ENCODE measurements around the gene TGM1.

Gene TGM1

DNA sequence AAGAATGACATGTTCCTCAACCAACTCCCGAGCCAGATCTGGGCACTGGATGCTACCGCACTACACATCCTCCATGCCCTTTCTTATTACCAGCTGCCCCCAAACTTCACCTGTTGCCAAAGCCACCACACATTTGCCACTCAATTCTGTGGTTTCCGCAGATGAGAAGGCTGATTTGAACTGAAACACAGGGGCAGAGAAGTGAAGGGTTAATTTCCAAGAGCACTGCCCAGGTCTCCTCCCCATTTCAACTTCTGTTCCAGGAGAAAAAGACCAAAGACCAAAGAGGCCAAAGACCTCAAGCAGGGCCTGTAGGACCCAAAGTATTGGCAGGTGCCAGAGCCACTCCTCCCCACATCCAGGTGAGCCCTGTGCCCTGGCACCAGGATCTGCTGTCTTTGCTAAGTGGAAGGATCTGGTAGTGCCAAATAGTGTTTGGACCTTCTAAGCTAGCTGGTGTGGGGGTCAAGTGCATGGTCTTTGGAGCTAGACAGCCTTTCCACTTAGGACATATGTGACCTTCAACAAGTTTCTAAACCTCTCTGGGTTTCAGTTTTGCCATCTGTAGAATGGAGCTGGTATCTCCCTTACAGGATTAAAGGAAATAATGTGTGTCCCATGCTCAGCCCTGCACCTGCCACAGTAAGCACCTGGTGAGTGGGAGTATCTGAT, 28.6 kb upstream of the TGM1 start:
- DNase-seq: no peak

DNA sequence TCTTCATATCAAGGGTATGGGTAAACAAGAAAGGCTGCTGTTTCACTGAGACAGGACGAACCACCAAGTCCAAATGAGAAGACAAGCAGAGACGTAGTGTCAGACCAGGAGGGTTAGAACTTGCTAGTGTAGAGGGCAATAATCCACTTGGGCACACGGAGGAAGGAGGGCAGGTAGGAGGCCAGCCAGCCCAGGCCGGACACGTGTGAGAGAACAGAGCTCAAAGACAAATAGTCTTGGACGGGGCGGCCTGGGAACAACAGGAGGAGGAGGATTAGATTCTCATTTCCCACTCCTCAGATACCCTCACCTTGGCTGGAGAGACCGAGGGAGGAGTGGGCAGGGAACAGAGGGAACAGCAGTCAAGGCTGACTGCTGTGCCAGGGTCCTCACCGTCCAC, 27.8 kb upstream of the TGM1 start:
- DNase-seq: no peak

DNA sequence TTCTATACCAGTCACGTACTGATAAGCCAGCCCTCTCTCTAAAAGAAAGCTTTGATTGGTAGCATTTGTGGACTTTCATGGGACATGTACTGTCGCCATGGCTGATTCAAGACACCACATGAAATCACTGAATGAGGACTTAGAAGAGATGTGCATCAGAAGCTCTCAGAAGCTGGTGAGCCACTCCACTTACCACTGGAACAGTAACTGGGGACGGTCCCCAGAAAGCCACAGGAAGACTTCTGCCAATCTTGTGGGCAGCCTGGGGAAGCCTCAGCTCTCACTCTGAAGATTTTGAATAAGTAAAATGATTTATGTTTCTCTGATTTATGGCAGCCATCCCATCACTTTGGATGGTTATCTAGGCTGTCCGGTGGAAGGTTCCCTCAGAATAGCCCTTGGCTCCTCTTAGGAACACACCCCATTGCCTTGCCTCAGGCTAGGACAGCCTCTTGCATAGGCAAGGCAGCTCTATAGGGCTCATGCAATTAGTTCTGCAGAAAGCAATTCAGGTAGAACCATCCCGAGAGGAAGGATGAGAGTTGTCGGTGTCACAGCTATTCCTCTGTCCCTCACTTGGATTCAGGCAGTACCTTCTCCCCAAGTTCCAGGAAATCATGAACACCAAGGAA, 26.8 kb upstream of the TGM1 start:
- no peak for DNase-seq

DNA sequence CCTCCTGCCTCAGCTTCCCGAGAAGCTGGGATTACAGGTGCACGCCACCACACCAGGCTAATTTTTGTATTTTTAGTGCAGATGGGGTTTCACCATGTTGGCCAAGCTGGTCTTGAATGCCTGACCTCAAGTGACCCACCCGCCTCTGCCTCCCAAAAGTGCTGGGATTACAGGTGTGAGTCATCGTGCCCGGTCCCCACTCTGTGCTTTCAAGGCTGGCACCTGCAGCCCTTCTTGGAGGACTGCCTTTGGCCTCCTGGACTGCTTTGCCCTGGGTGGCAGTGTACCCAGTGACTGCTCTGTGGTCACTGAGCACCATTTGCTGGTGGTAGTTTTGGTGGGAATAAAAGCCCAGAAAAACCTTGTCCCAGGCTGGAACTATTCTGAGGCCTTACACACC, 24.0 kb upstream of the TGM1 start:
- DNase-seq: no peak

DNA sequence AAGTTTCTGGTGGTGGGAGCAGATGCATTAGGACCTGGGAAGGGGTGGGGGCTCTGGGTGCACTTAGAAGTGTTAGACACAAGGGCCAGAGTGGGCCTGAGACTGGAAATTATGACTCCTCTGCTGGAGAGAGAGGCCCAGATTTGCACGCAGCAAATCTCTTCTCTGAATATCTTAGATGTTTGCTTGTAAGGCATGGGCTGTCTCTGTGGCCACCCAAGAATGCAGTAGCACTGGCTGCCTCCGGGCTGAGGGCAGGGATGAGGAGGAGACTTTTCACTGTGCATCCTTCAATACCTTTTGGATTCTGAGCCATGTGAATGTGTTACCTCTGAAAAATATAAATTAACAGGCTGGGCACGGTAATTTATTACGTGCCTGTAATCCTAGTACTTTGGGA, 22.4 kb upstream of the TGM1 start:
- no peak for DNase-seq

DNA sequence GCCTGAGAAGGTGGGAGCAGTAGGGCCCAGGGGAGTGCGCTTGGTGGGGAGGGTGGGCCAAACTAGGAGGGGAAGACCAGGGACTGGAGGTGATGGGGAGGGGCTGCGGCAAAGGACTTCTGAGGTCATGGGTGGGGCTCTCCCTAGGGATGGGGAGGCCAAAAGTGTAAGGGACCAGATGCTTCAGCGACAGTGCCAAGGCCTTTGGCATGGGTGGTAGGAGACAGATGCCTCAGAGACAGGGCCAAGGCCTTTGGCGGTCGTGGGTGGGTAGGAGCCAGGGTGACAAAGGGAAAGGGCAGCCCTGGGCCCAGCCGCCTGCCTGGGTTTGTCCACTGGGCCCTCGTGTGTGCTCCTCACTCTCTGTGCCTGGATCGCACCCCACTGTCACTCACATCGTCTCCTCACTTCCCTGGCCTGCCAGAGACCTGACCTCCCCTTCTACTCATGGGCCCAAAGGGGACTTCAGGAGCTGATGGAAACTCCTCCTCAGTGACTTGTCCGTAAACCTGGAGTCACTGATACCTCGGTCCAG, 21.6 kb upstream of the TGM1 start:
- no peak for DNase-seq

DNA sequence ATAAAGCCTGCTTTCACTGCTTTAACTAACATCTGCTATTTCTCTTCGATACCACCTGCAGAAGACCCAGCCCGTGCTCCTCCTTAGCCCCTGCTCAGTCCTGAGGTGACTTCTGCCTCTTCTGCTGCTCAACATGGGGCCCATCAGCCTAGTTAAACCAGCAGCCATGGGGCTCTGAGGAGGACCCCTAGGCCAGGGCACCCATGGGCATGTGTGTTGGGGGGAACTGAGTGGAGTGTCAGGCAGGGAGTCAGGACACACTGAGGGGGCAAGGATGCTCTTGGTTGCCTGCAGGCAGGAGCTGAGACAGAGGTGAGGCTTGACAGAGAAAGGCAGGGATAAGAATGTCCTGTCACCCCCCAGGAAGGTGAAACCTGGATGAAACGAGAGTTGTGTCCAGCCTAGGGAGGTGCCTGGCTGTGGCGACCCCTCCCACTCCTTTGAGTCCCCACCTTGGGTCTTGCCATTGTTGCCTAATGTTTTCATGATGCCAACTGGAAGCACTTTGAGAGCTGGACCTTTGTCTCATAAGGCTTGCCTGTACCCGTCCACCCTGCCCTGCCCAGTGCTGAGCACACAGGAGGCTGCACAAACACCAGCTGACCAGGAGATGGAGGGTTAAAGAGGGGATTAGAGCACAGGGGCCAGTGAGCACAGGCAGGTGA, 21.0 kb upstream of the TGM1 start:
- DNase-seq: no peak

DNA sequence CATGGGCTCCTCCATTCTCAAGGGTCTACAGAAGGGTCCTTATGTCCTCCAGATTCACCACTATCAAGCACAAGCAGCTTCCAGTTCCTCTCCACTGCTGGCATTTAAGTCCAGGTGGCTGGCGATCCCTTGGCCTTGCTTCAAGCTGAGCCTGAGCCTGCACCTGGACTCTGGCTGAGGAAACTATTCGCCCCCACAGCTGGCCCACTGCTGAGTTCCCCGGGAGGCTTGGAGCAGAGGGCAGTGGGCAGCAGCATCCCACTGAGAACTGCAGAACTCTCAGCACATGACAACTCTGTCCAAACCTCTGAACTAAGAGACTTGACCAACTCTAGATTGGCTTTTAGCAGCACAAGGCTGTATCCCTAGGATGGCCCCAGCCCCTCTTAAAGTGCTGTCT, 19.8 kb upstream of the TGM1 start:
- no peak for DNase-seq

DNA sequence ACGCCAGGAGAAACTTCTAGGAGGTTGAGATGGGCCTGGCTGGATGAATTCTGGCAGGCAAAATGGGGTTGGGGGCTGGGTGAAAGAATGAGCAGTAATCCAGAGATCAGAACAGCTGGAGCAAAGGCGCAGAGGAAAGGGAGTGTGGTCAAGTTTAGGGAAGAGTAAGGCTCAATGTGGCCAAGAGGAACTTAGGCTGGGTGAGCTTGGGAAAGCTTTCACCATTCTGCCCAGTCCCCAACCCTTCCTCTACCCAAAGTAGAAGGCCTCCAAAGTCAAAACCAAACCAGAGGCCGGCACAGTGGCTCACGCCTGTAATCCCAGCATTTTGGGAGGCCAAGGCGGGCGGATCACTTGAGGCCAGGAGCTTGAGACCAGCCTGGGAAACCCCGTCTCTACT, 18.7 kb upstream of the TGM1 start:
- DNase-seq: no peak

DNA sequence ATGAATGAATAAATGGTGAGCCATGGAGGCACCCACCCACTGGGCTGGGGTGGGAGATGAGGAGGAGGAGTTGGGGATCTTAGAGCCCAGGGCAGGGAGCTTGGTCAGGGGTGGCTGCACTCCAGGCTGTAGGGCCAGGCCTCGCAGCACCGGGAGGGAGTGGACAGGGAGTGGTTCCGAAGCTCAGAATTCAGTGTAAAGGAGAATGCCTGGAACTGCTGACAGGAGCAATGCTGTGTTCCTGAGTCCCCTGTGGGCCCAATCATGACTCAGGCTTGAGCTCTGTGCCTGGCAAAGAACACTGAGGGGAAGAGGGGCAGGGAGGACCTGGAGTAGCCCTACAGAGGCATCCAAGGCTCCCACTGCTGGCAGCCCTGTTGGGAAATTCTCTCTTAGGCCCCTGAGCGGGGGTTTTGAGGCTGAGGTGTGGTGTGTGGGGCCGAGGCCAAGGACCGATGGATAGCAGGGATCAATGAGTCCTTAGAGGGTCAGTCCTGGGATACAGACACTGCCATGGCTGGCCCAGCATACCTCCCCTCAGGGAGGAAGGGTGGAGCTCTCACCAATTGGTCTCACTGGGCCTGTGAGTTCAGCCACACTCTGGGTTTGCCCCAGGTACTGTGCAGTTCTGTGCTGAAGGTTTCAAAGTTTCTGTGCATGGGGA, 18.0 kb upstream of the TGM1 start:
- DNase-seq: no peak

DNA sequence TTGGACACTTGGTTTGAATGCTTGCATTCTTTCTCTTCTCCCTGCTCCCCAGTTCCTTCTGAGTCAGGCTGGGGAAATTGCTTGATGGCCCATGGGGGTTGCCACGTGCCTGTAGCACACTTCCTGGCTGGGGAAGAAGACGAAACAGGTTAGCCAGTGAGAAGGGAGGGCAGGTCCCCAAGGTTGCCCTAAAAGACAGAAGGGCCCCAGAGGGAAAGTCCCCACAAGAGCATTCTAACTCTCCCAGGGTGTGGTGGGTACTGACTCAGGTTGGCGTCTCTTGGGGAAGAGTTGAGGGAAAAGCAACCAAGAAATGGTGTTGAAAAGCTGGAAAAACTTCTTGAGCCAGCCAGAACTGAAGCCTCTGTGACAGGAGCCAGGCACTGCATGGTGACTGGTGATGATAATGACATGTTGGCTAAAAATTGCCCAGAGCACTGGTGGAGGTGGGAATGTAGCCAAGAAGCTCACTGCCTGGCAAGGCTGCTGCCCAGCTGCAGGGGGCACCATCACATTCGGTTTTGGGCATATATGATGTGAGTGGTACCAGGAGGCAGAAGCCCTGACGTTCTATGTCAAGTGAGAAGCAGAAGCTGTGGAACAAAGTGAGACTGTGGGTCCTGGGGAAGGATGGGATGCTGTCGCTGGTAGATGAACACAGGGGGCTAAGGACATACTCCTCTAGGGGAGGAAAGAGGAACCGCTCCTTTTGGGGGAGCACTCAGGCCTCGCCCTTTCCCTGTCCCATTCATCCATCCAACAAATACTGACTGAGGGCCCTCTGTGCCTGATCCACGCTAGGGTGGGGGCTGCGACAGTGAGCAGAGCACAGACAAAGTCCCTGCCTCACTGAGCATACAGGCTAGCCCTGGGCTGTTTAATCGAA, 16.6 kb upstream of the TGM1 start:
- no peak for DNase-seq

DNA sequence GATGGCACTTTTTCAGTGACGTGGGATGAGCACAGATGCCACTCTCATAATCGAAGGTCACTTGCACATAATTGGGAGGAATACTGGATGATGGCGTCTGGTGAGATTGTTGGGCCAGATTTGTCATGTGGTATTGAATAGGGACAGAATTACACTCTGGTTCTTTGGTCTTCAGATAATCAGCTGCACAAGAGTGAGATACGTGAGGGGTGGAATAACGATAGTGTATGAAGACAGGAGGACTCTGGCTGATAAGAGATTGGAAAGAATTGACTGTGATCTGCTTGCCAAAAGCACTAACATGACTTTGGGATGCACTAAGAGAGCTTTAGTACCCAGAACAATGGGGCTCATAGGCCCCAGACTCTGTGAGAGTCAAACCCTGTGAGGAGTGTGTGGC, 15.4 kb upstream of the TGM1 start:
- DNase-seq: no peak

DNA sequence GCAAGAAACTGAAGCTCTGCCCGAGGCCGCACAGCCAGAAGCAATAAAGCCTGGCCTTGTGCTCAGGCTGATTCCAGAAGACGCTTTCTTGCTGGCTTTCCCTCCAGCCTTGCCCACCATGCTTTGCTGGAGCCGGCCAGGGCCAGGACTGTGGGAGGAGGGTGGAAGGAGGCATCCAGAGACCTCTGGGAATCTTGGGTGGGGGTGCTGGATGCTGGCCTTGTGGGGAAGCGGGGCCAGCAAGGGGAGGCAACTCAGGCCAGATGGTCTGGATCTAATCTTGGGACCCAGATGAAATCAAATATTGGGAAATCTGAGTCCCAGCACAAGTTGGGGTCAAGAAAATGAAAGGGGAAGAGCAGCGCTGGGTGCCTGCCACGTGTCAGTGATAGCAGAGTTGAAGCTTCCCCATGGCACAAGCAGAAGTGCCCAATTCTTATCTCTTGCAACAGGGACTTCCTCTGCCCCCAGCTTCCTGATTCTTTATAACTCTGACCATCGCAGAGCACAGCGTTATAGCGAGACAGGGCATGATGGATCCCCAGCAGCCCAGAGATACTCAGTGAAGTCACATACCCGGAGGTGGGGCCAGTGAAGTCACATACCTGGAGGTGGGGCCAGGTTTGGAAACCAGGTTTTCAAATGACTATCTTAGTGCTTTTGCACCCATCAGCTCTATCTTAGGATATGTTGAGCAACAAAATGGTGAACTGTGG, 14.8 kb upstream of the TGM1 start:
- no peak for DNase-seq

DNA sequence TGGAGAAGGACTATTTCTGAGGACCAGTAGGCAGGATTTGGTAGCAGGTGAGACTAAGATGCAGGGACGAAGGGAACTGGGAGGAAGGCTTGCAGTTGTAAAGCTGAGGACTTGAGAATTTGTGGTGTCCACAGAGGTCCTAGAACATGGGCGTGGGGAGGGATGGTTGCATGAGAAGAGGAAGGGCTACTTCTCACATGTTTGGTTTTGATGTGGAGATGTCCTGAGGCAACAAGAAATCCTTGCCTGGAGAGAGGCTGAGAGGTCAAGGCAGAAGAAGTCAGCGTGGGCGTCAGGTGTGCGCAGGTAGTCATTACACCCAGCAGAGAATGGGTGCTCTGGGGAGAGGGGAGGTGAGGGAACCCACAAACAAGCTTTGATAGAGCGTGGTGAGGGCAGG, 14.1 kb upstream of the TGM1 start:
- no peak for DNase-seq

DNA sequence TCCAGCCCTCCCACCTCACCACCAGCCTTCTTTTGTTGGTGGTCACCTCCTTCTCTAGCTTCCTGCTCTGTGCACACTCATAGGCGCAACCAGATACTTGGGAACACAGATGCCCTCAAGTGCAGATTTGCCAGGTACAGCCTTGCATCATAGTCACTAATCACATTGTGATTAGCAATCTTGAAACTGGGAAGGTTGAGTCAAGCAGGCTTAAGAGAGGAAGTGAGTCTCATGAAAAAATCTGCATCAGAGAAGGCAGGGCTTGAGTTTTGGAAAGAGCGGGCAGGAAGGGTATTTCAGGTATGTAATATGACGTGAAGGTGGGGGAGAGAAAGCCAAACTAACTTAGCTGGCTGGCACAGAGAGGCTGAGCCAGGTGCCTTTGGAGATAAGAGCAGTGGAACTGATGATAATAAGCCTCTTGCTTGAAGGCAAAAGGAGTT, 11.1 kb upstream of the TGM1 start:
- DNase-seq: no peak

DNA sequence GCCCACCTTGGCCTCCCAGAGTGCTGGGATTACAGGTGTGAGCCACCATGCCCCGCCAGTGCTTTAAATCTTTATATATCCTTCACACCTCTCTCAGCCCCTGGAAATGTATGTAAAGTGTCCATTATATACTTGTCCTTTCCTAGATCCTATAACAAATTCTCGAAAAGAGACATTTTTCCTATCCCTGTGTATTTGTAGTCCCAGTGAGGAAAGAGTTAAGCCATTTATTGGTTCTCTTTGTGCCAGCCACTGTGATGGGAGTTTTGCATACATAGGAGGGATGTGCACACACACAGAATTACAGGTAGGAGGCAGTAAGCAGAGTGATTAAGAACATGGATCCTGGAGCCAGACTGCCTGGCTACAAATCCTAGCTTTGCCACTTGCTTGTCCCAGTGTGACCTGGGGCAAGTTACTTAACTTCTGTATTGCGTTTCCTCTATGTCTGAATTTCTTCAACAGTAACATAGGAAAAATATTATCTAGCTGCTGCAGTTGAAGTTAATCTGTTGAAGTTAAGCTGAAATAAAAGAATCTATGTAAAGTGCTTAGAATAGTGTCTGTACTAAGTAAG, 10.5 kb upstream of the TGM1 start:
- no peak for DNase-seq

DNA sequence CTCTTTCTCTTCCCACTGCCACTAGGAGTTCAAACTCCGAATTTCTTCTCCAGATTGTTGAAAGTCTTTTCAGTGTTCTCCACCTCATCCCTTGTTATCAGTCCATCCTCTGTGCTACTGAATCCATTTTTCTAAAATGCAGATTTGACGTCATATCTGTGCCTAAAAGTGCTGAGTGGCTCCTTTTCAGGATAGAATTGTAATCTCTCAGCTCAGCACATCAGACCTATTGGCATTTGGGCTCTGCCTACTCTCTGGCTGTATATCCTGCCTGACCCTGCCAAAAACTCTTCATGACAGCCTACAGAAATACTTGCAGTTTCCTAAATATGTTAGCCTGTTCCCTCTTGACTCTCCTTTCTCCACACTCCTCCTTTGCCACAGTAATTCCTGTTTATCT, 9.5 kb upstream of the TGM1 start:
- DNase-seq: no peak

DNA sequence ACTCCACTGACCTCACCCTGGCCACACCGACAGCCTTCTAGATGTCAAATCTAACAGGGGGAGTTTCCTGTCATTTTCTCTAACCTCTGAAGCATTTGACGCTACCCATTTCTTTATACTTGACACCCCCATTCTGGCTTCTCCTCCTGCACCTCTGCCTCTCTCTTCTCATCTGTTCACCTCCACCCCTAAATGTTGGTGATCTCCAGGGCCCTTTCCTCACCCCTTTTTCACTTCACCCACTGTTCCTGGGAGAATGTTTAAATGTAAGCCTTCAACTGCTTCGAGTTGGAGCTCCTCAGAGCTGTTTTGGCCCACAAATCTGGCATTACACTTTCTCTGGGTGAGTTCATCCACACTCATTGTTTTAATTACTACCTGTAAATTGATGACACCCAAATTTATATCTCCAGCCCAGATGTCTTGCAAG, 8.9 kb upstream of the TGM1 start:
- DNase-seq: no peak

DNA sequence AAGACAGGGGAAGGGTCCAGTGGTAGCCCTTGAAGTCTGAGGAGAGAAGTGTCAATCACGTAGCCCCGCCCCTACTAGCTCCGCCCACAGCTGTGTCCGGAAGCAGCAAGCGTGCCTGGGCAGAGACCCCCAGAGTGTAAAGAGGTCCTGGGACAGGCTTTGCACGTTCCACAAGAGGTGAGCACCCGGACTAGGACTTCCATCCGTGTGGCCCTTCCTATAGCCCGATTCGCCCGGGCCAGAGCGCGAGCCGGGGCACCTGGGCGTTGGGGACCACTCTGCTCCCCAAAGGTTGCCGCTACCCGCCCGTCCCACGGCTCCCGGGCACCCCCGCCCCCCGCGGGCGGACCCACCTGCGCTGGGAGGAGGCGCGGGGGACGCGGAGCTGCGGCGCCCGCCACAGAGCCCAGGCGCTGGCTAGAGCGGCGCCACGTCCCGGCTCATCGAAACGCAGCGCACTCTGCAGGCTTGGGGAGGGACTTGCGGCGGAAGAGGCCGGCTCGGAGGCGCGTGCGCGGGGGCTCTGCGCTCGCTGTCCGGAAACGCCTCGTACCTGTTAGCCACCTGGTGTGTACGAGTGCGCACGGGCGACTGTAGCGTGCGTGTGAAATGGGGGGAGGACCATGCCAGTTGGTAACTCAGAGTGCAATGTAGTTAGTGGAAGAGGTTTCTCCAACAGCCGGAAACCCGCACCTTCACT, 8.3 kb upstream of the TGM1 start, which contains the start of gene RABGGTA:
Gene RABGGTA, minus strand, starts transcription at position 464 of the 700 bp plus-strand sequence. CDS start 482 bp downstream, outside the sequence.
- peak; percentile 83 for DNase-seq

DNA sequence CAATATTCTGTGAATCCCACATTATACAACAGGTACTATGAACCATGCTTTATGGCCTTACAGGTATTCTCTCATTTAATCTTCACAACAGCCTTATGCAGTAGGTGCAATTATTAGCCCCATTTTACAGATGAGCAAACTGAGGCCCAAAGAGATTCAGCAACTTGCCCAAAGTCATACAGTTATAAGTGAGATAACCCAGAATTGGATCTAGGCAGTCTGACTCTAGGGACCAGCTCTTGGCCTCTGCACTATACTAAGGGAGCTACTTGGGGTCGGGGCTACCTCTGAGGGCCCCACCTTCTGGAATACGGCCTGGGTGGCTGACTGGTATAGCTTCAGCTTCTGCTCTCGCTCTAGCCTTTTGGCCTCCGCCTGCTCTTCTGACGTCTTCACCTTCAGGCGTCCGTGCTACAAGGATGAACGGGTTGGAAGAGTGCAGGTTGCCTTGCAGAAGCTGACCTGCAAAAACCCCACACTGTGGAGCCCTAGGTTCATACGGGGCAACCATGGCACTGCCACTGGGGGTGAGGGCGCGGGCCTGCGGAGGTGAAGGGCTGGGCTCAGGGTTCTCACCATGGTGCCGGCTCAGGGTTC, 7.7 kb upstream of the TGM1 start:
- no peak for DNase-seq
